HCT116 (cell line): Measurements from ENCODE around the gene KMO.

ENCODE experiments used
- CBX3 ChIP-seq: IDR thresholded peaks from 2 replicates; pipeline ENCODE4 v1.6.1; 2012; ENCODE audit warnings: low read depth
- CEBPB ChIP-seq: IDR thresholded peaks from 2 replicates; pipeline ENCODE4 v1.6.1; 2012; ENCODE audit warnings: low read depth
- ELF1 ChIP-seq: IDR thresholded peaks from 2 replicates; pipeline ENCODE4 v1.6.1; 2012; ENCODE audit warnings: low read depth, borderline replicate concordance
- EZH2 ChIP-seq: fragments of 200-600 bp; sonication (generic); IDR thresholded peaks from 2 replicates; pipeline ENCODE4 v1.6.1; 2017; ENCODE audit warnings: antibody characterized with exemption, mixed run types
- POLR2A ChIP-seq: IDR thresholded peaks from 2 replicates; pipeline ENCODE4 v1.7.0; 2011; ENCODE audit warnings: borderline replicate concordance; ENCODE audit not compliant: insufficient read depth, insufficient read length; ENCODE audit errors: extremely low read depth
- POLR2AphosphoS5 ChIP-seq: IDR thresholded peaks from 2 replicates; pipeline ENCODE4 v1.6.1; 2011; ENCODE audit warnings: mild to moderate bottlenecking, low read depth, low read length, moderate library complexity
- YY1 ChIP-seq: IDR thresholded peaks from 2 replicates; pipeline ENCODE4 v1.6.1; 2011; ENCODE audit warnings: low read length, low read depth, moderate library complexity, mild to moderate bottlenecking; ENCODE audit not compliant: insufficient replicate concordance; ENCODE audit errors: extremely low read depth
- ZFX ChIP-seq: fragments of 450-650 bp; IDR thresholded peaks from 2 replicates; pipeline ENCODE4 v1.6.1; 2017
- ZNF274 ChIP-seq: fragments of 200-500 bp; sonication (Bioruptor generic); IDR thresholded peaks from 2 replicates; pipeline ENCODE4 v1.6.1; 2014; ENCODE audit warnings: mild to moderate bottlenecking, low read depth, low read length, inconsistent platforms
- TF ChIP-seq, protein P1 (sequence below), 3 experiments: fragments of 200-600 bp in 1 of 3; sonication (generic) in 1 of 3; IDR thresholded peaks in 2 of 3; conservative IDR thresholded peaks in 1 of 3; 2 replicates each; pipeline ENCODE4 v1.5.1; 2012 to 2017; ENCODE audit warnings: low read depth in 2 of 3, low read length in 2 of 3, antibody characterized with exemption in 1 of 3, borderline replicate concordance in 1 of 3, control low read depth in 1 of 3, mild to moderate bottlenecking in 1 of 3, mixed read lengths in 1 of 3, mixed run types in 1 of 3, moderate library complexity in 1 of 3; ENCODE audit not compliant: insufficient read depth in 1 of 3
- TF ChIP-seq, protein P2 (sequence below): IDR thresholded peaks from 2 replicates; pipeline ENCODE4 v1.6.1; 2011; ENCODE audit warnings: mild to moderate bottlenecking, low read length, moderate library complexity; ENCODE audit not compliant: insufficient replicate concordance; ENCODE audit errors: extremely low read depth
- TF ChIP-seq, protein P3 (sequence below): IDR thresholded peaks from 2 replicates; pipeline ENCODE4 v1.6.1; 2012
- TF ChIP-seq, protein P4 (sequence below): IDR thresholded peaks from 2 replicates; pipeline ENCODE4 v1.6.1; 2012

DNA sequence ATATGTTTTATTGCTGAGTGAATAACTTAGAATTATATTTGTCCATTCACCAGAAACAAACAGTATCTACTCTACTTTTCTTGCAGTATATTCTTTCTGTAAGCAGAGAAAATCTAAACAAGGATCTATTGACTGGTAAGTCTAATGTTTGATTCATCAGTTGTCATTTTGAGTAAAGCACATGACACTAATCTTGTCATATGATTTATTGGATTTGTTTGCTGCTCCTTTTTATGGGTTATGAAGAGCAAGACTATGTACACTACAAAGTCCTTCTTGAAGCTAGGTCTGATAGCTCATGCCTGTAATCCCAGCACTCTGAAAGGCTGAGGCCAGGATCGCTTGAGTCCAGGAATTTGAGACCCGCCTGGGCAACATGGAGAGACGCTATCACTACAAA, 23.3 kb downstream of the KMO start:
- TF ChIP-seq, protein P1, sequence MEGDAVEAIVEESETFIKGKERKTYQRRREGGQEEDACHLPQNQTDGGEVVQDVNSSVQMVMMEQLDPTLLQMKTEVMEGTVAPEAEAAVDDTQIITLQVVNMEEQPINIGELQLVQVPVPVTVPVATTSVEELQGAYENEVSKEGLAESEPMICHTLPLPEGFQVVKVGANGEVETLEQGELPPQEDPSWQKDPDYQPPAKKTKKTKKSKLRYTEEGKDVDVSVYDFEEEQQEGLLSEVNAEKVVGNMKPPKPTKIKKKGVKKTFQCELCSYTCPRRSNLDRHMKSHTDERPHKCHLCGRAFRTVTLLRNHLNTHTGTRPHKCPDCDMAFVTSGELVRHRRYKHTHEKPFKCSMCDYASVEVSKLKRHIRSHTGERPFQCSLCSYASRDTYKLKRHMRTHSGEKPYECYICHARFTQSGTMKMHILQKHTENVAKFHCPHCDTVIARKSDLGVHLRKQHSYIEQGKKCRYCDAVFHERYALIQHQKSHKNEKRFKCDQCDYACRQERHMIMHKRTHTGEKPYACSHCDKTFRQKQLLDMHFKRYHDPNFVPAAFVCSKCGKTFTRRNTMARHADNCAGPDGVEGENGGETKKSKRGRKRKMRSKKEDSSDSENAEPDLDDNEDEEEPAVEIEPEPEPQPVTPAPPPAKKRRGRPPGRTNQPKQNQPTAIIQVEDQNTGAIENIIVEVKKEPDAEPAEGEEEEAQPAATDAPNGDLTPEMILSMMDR (IDR thresholded peaks at IDR 0.05 in 2 of 3, conservative IDR thresholded peaks at IDR 0.05 in 1 of 3; ENCODE audit: borderline replicate concordance in 1 of 3, insufficient read depth in 1 of 3, low read depth in 2 of 3, low read length in 2 of 3), result no peak
- TF ChIP-seq POLR2A, result no peak
- no peak for TF ChIP-seq POLR2AphosphoS5
- TF ChIP-seq CBX3, result no peak
- no peak for TF ChIP-seq ELF1
- no peak for TF ChIP-seq EZH2
- TF ChIP-seq, protein P2, sequence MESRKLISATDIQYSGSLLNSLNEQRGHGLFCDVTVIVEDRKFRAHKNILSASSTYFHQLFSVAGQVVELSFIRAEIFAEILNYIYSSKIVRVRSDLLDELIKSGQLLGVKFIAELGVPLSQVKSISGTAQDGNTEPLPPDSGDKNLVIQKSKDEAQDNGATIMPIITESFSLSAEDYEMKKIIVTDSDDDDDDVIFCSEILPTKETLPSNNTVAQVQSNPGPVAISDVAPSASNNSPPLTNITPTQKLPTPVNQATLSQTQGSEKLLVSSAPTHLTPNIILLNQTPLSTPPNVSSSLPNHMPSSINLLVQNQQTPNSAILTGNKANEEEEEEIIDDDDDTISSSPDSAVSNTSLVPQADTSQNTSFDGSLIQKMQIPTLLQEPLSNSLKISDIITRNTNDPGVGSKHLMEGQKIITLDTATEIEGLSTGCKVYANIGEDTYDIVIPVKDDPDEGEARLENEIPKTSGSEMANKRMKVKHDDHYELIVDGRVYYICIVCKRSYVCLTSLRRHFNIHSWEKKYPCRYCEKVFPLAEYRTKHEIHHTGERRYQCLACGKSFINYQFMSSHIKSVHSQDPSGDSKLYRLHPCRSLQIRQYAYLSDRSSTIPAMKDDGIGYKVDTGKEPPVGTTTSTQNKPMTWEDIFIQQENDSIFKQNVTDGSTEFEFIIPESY, result no peak
- TF ChIP-seq, protein P3, sequence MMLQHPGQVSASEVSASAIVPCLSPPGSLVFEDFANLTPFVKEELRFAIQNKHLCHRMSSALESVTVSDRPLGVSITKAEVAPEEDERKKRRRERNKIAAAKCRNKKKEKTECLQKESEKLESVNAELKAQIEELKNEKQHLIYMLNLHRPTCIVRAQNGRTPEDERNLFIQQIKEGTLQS, result no peak
- no peak for TF ChIP-seq CEBPB
- TF ChIP-seq, protein P4, sequence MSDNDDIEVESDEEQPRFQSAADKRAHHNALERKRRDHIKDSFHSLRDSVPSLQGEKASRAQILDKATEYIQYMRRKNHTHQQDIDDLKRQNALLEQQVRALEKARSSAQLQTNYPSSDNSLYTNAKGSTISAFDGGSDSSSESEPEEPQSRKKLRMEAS, result no peak
- TF ChIP-seq YY1, result no peak
- TF ChIP-seq ZNF274, result no peak
- TF ChIP-seq ZFX, result no peak
